Measurements from ENCODE around the gene TPPP3.

The TPPP3 gene
- total RNA-seq, result 0 to 0.62 reads per million in 2 donors

GRCh38 chr16:67393111-67393787 is at the start of gene TPPP3:
Gene TPPP3, minus strand, starts transcription at chr16:67393498. Its CDS starts 2,387 bp downstream, at chr16:67391111.
- DNase-seq, result peak in 1 of 5 experiments; percentile 30

- no peak for DNase-seq
Observed at GRCh38 chr16:67442581-67443255, 49.4 kb upstream of the TPPP3 start.

DNA sequence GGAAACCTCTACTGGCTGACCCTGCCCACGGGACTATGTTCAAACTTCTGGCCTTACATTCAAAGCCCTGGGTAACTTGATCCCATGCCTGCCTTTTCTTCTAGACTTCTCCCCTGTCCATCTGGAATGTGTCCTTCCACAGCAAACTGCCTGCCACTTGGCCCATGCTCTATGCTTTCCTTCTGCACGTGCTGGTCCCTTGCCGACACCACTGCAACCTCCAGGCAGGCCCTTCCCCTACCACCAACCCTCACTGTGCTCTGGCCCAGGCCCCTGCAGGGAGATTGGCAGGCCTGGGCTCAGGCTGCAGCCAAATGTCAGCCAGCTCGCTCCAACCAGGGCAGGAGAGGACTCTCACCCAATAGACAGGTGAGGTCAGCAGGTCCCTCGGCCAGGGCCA is 48.6 kb upstream of the TPPP3 start:
- DNase-seq, result no peak

DNA sequence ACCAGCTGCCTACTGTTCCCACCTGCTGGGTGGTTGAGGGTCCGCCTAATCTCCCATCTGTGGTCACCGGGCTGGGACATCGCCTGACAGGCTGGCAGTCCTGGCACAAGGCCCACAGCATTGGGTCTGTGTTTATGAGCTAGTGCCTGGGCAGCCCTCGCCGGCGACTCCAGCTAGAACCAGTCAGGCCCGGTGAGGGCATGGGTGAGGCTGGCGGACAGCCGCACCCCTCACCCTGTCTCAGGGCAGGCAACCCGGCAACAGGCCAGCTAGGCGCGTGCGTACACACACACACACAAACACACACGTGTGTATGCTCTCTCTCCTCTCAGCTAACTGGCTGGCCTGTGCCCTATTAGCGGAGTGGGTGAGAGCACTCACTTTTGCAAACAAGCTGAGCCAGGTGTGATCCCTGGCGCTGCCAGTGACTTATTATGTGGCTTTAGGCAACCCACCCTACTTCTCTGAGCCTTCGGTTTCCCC is 48.0 kb upstream of the TPPP3 start:
- no peak for DNase-seq

DNA sequence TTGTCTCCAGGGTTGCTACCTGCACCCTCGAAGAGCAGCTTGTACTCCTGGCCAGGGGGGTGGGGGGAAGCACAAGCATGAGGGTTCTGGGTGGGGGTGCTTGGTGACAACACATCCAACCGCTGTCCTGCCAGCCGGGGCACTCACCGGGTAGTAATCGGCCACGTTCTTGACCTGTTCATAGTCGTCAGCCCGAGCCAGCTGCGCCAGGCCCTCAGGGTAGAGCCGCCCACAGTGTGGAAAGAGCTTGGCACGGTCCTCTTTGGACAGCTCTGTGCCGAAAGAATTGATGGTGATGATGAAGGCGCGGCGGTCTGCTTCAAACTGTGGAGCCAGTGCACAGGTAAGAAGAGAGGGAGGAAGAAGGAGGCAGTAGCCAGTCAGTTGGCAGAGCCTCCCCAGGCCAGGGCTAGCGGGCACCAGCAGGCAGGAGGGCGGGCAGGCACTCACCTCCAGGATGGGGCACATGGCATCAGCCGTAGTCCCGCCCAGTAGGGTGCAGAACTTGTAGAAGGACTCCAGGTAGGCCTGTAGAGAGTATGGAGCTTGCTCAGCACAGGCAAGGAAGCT is 45.6 kb upstream of the TPPP3 start:
- no peak for DNase-seq

DNA sequence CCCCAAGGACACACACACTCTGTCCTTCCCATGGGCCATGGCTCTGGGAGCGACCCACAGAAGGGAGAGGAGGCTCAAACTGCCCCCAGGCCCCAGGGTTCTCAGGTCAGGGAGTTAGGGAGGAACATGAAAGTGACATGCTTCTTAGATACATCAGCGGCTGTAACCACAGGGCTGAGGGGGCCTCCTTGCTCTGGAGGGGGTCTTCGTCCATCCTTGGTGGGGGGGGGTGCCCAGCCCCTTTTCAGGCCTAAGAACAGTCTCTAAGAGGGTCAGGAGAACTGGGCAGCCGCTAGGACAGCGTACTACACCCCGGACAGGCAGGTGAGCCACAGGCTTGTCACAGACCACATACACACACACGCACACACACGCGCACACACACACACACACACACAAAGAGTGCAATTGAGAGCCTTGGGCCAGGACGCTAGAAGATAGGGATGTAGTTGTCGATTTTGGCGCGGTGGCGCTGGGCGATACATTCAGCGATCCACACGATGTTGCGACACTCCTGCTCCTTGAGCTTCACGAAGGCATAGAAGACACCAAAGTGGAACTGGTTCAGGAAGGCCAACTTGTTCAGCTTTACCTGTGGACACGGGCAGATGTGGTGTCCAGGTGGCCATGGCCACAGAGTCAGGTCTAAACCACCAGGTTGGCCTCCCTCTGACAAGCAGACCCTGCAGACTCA is 44.9 kb upstream of the TPPP3 start:
- peak in 1 of 5 experiments; percentile 21 for DNase-seq

GRCh38 chr16:67437513-67437912 is 44.2 kb upstream of the TPPP3 start:
- DNase-seq, result peak in 1 of 5 experiments; percentile 24

DNA sequence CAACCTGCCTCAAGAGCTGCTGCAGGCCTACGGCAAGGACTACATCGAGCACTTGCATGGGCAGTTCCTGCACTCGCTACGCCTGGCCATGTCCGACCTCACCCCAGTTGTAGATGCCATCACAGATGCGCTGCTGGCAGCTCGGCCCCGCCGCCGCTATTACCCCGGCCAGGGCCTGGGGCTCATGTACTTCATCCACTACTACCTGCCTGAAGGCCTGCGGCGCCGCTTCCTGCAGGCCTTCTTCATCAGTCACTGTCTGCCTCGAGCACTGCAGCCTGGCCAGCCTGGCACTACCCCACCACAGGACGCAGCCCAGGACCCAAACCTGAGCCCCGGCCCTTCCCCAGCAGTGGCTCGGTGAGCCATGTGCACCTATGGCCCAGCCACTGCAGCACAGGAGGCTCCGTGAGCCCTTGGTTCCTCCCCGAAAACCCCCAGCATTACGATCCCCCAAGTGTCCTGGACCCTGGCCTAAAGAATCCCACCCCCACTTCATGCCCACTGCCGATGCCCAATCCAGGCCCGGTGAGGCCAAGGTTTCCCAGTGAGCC is 43.4 kb upstream of the TPPP3 start:
- DNase-seq, result no peak

DNA sequence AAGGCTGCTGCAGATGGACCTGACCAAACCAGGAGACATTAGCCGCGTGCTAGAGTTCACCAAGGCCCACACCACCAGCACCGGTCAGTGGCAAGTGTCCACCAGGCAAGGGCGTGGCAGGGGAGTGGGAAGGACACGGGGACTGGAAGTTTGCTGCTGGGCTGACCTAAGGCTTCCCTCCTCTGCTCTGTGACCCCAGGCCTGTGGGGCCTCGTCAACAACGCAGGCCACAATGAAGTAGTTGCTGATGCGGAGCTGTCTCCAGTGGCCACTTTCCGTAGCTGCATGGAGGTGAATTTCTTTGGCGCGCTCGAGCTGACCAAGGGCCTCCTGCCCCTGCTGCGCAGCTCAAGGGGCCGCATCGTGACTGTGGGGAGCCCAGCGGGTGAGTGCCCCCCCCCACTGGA is 42.5 kb upstream of the TPPP3 start:
- DNase-seq, result no peak

GRCh38 chr16:67433131-67433719 is 39.9 kb upstream of the TPPP3 start:
- no peak for DNase-seq

DNA sequence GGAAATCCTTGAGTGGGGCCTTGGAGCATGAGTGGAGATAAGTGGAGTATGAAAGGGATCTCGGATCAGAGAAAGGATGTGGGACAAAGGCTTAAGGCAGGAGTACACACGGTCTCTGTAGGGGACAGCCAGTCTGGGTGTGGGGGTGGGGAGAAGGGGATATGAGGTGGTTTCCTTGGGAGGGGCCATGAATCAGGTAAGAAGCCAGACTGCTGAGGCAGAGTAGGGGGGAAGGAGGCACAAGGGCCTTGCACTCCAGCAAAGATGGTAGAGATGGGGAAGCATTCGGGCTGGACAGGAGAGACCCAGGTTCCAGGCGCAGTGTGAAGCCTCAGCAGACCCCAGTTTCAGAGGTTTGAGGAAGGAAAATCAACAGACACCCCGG is 39.2 kb upstream of the TPPP3 start:
- DNase-seq, result no peak

GRCh38 chr16:67431775-67432505 is 38.6 kb upstream of the TPPP3 start:
- DNase-seq, result no peak

GRCh38 chr16:67430977-67431774 is 37.9 kb upstream of the TPPP3 start, which contains the start of gene HSD11B2:
Gene HSD11B2, plus strand, starts transcription at chr16:67431121. Its CDS starts 128 bp downstream, at chr16:67431249.
- DNase-seq, result peak in 2 of 5 experiments; percentile 13 to 25

DNA sequence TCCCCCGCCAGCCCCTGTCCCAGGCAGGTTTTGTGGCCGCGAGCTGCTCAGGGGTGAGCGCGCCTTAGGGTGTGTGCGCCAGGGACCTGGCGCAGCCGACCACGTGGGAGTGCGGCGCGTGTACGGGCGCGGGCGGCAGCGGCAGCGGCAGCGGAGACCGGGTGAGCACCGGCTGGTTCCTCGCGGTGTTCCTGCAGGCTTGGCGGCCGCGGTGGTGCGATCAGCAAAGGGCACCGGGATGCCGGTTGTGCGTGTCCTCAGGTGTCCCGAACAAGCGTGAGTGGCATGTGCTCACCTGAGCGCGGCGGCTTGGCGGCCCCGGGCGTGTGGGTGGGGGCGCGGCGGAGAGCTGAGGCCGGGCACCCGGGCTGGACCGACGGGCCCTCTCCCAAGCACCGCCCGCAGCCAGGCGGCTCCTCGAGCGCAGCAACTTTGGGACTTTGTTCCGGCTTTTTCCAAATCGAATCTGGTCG is 37.2 kb upstream of the TPPP3 start:
- DNase-seq, result peak in 1 of 5 experiments; percentile 33

- no peak for DNase-seq
Observed at GRCh38 chr16:67429799-67430503, 36.7 kb upstream of the TPPP3 start.

DNA sequence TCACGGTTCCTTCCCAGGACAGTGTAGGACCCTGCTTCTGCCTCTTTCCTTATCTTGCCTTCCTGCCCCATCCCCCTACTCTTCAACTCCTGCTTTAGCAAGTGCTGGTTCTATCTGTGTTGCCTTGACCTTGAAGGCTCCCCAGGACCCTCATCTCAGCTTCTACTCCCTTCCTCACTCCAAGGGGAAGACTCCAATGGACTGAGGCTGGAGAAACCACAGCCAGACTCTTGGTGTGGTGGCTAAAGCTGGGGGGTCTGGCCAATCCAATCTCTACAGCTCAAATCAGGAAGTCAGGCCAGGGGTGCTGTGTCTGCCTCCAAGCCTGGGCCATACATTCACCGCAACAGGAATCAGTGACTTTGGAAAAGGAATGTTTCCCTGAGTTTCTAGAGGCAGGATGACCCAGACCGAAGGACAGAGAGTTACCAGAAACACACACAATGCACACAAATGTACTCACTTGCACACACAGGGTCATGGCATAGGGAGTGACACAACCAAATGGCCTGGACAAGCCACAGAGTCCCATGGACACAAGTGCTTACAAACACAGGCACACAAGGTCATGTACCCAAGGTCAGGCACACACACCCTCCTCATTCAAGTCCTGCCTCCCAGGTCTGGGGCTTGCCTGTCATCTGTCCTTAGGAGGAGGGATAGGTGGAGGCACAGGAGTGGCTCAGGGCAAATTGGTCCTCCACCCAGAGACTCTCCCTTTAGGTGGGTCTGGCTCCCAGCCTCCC is 35.9 kb upstream of the TPPP3 start:
- DNase-seq, result no peak

DNA sequence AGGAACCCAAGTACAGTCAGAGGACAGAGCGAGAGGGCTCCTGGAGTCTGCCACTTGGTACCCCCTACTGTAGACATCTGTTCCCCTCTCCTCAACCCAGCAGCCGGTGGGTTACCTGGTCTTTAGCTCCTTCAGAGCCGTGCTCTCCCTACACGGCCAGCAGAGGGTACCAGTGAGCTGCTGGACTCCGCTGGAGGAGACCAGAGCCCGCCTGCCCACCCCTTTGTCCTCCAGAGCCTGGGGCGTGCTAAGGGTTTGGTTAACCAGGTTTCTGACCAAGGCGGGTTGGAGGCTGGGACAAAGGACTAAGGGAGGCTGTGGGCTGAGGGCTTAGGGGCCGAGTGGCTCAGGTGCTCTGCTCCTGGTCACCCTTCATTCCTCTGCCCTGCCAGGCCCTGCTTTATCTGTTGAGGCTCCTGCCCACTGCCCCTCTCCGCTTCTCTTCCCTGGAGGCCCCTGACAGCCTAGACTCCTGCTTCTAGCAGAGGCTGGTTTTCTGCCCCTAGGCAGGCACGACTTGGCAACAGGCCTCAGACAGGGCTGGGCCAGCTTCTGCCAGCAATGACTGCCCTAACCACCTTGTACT is 34.9 kb upstream of the TPPP3 start:
- peak in 3 of 5 experiments; percentile 37 to 43 (median 41) for DNase-seq

DNA sequence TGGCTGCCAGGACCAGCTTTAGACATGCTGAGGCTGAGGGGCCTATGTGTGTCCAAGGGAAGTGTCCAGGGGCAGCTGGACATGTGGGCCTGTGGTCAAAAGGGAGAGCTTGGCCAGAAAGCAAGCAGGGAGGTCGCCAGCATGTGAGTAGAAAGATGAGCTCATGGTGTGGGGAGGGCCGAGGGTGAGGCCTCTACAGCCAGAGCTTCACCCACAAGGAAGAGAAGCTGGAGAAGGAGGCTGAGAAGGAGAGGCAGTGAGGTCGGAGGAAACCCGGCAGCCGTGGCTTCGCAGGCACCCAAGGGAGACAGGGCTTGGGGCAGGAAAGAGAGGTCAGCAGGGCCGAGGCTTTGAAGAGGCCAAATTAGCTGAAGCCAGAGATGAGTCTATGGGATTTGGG is 33.7 kb upstream of the TPPP3 start:
- no peak for DNase-seq

DNA sequence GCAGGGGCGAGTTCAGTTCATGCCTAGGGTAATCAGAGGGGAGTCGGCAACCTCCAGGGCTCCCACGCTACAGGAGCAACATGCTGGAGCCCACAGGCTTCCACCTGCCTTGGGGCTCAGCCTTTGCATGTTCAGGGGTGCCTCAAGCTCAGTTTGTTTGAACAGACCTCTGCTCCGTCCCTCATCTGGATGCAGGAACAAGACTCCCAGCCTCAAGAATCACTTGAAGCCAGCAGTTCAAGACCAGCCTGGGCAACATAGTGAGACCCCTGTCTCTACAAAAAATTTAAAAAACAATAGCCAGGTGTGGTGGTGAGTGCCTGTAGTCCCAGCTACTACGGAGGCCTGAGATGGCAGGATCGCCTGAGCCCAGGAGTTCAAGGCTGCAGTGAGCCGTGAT is 32.7 kb upstream of the TPPP3 start:
- DNase-seq, result no peak

Measured in T-helper 2 cell (primary cell).